Stimulated activated CD8-positive, alpha-beta memory T cell treated with anti-CD3 and anti-CD28 coated beads, Interleukin-15, amount 100 ng/mL, for 1 hour (primary cell): ENCODE measurements around the gene ART4.
A peak's percentile ranks its signal among the peaks of the same experiment; 100 is the strongest.

Experiments used
- DNase-seq: peaks from one replicate; pipeline ENCODE4 v3.0.0-alpha.2; 2020; ENCODE audit warnings: low read depth

The ART4 gene

DNA sequence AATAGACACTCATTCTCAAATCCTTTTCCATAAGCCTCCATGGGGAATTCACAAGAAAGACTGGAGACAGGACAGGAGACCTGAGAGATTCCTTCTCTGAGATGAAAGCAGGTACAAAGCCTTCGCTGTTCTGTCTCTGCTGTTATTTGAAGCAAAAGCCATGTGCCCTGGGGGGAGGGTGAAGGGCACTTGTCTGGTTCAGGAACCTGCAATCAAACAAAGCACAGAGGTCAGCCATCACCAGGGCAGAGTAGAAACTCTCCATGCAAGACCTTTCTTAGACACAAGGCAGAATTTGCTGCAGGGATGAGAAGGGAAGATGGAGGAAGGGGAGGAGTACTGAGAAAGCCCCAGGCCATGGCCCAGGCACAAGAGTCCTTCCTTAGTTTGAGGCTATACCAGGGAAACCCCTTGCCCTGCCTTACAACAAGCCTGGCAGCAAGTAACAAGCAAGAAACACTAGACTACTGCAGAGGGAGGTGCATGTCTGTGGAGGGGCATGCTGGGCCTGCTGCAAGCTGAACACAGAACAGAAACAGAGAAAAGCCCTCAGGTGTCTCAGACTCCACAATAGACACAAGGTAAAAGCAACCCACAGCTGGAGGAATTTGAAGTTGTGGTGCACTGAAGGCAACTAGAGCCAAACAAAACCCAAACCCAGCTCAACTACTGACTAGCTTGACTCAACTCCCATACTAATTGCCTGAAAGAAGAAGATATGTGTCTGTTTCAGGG lies 7.8 kb upstream of the ART4 start:
- no peak for DNase-seq

- DNase-seq = no peak
Measured at GRCh38 chr12:14849661-14850060, 6.3 kb upstream of the ART4 start.

GRCh38 chr12:14846876-14847580 lies 3.7 kb upstream of the ART4 start:
- DNase-seq = no peak

GRCh38 chr12:14846042-14846587 lies 2.8 kb upstream of the ART4 start:
- DNase-seq = no peak

DNA sequence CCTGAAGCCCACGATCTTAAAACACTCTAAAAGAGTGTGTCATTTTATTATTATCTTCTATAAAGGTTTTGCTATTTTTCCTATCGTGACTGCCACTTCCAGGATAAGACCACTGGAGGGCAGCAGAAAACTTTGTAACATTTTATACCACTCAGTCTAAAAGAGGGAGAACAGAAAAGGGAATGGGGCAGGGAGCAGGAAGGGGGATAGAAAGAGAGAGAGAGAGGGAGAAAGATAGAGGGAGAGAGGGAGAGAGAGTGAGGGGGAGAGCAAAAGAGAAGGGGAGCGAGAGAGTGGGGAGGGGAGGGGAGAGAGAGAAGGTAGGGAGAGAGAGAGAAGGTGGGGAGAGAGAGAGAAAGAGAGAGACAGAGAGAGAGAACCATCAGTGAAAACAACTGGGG lies 2.0 kb upstream of the ART4 start:
- peak; percentile 14 for DNase-seq

GRCh38 chr12:14844401-14844800 lies 1.1 kb upstream of the ART4 start:
- no peak for DNase-seq

DNA sequence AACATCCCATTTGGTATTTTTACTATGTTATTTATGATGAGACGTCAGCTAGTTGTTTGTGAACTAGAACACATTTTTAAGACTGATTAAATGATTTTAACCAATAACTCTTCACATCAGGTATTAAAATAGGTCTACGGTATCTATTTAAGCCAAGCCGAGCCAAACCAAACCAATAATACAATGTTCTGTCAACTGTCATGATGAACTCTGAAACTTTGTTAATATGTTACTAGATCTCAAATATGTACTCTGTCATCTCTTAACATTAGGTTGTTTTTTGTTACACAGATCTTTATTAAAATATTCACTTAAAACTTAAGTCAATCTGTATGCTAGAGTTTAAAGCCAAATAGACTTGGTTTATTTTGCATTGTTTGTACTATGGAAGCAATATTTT lies 1.0 kb downstream of the ART4 start:
- DNase-seq = no peak

DNA sequence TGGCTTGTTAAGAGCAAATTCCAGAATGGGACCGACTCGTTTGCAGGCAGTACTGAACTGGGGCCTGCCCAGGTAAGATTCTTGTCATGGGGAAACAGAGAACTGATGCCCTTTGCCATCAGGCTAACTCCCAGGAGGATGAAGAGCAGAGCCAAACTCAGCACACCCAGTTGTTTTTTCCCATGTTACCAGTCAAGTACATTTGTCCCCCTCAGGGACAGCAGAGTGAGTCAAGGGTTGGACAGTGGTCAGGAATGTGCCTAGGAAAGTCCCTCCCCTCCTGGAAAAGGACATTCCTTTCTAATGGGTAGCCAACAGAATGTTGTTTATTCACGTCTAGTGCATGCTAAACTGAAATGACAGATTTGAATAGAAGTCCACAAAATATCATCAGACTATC lies 1.6 kb downstream of the ART4 start:
- DNase-seq = no peak

DNA sequence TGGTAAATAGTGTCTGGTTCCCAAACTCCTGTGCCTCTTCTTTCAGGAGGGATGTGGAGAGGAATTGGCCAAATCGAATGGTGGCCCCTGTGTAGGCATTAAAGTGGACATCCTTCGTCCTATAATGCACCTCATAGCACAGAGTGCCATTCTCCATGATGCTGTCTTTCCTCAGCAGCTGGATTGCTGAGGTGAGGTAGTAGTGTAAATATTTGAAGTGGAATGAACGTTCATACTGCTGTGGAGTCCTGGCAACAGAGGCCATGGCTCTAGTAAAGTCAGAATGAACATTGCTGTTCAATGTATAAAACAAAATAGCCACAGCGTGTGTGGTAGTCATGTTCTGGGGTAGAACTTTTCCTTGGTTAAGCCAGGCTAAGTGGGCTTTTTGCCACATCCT lies 2.7 kb downstream of the ART4 start:
- no peak for DNase-seq

GRCh38 chr12:14839262-14839661 lies 4.1 kb downstream of the ART4 start:
- no peak for DNase-seq

GRCh38 chr12:14836336-14837210 lies 6.8 kb downstream of the ART4 start:
- no peak for DNase-seq

- no peak for DNase-seq
Measured at GRCh38 chr12:14834509-14834908, 8.8 kb downstream of the ART4 start.

DNA sequence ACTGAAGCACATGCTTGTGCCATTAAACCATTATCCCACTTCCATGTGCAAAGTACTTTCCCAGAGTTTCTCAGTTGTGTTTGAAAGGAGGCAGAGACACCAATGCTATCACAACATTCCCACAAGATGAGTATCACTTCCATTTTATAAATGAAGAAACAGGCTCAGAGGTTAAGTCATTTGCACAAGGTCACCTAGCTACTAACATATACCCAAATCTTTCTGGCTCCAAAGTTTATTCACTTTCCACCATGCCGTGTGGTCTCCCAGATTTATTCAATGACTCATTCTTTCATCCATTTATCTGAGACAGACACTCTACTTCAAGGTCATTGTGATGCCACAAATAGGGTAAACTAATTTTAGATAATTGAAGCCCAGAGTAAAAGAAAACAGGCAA lies 9.4 kb downstream of the ART4 start:
- no peak for DNase-seq

DNA sequence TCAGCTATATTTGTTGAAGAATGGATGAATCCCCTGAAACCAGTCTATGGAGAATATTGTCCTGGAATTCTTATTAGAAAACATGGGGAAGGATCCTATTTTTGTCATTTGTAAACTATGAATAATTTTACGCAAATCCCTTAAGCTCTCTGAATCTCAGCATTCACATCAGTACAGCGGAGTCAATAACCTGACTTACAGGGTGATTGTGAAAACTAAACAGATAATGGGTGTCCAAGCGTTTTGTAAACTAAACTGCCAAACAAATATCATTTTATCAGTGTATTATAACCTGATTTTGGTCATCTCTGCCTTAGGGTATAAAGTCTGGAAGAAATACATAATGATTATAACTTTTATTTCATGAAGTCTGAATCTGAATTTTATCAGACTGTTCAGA lies 10.0 kb downstream of the ART4 start:
- DNase-seq = no peak

DNA sequence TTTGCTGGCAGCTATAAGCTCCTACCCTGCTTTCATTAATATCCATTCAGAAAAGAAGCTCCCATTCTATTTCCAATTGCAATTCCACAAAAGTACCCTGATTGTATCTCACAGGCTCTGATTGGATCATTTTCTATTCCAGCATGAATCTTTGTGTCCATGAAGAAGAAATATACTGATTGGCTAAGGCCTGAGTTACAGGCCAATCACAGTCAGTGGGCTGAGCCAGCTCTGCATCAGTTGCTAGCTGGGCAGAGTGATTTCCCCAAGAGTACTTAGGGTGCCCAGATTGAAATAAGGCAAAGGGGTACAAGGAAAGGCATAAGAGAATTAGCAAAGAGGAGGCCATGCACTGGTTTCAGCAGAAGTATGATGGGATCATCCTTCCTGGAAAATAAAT lies 14.4 kb downstream of the ART4 start:
- DNase-seq = no peak

- no peak for DNase-seq
Measured at GRCh38 chr12:14827043-14827442, 16.3 kb downstream of the ART4 start.

GRCh38 chr12:14826491-14826890 lies 16.8 kb downstream of the ART4 start:
- DNase-seq = no peak

GRCh38 chr12:14825256-14825655 lies 18.1 kb downstream of the ART4 start:
- DNase-seq = no peak

DNA sequence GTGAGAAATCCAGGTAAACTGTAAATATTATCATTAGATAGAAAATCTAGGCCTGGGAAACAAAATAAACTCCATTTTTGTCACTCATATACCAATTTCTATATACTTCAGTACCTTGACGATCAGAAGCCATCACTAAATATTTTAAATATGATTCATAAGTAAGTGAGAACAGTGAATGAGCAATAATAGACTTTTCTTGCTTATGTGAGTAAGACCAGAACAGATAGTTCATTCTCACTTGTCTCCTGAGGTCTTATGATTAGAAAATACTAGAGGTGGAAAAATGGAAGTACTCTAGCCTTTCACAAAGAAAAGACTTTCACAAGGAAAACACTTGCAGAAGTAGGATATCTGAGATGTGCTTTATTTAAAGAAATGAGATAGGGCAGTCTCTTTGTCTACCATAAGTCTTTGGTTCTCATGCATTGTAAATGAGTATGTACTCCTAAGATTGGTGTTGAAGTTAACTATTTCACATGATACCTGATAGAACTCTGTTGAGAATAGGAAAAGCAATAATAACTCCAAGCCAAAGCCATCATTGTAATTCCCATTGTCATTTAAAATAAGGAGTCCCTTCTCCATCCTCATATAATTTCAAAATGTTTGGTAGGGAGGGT lies 19.2 kb downstream of the ART4 start:
- DNase-seq = no peak

GRCh38 chr12:14814014-14814413 lies 29.3 kb downstream of the ART4 start, which contains the start of gene SMCO3:
TSS of gene SMCO3 (minus strand) at chr12:14814182. CDS start at chr12:14806680, 7,502 bp downstream.
- no peak for DNase-seq

DNA sequence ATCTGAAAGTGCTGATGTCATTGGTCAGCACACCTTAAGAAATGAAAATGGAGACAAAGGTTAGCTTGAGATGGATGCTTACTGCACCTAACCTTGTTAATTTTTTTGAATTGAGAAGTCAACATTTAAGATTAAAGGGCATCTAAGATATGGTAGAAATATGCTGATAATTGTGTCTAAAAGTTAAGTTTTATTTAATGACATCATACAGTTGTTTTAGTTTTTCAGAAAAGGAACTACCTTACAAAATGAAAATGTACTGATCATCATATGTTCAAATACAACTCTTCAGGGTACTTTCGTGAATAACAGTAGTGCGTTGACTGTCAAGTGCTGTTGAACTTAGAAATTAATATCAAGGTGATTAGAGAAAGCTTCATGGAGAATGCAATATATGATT lies 31.8 kb downstream of the ART4 start:
- DNase-seq = no peak

- DNase-seq = no peak
Measured at GRCh38 chr12:14810953-14811483, 32.3 kb downstream of the ART4 start.
